GM18519 (cell line): ENCODE data around the gene HNRNPL.

Experiments used
- ATAC-seq: cut with Tn5 transposase; IDR thresholded peaks from one replicate; pipeline ENCODE4 v1.9.1; 2021; ENCODE audit warnings: mild to moderate bottlenecking, moderate library complexity; ENCODE audit not compliant: unreplicated experiment, low FRiP score

HNRNPL gene

GRCh38 chr19:38846097-38846496, 3.7 kb downstream of the HNRNPL start:
- ATAC-seq: no peak

- no peak for ATAC-seq
These were observed 4.3 kb downstream of the HNRNPL start for GRCh38 chr19:38845374-38846024.

- ATAC-seq: no peak
These were observed 5.6 kb downstream of the HNRNPL start for GRCh38 chr19:38844093-38844686.

GRCh38 chr19:38843175-38843758, 6.5 kb downstream of the HNRNPL start:
- no peak for ATAC-seq

- ATAC-seq: no peak
These were observed 7.2 kb downstream of the HNRNPL start for GRCh38 chr19:38842439-38843174.

GRCh38 chr19:38841787-38842438, 7.9 kb downstream of the HNRNPL start:
- ATAC-seq: no peak

GRCh38 chr19:38841180-38841766, 8.5 kb downstream of the HNRNPL start:
- no peak for ATAC-seq

GRCh38 chr19:38840583-38840968, 9.2 kb downstream of the HNRNPL start:
- ATAC-seq: no peak

GRCh38 chr19:38839816-38840582, 9.8 kb downstream of the HNRNPL start:
- ATAC-seq: no peak

- ATAC-seq: no peak
These were observed 10.6 kb downstream of the HNRNPL start for GRCh38 chr19:38838986-38839761.

GRCh38 chr19:38838208-38838985, 11.4 kb downstream of the HNRNPL start:
- ATAC-seq: no peak

- ATAC-seq: no peak
These were observed 12.1 kb downstream of the HNRNPL start for GRCh38 chr19:38837656-38838121.

- ATAC-seq: no peak
These were observed 12.7 kb downstream of the HNRNPL start for GRCh38 chr19:38836983-38837626.

- ATAC-seq: no peak
These were observed 13.4 kb downstream of the HNRNPL start for GRCh38 chr19:38836159-38836982.

GRCh38 chr19:38834590-38834989, 15.2 kb downstream of the HNRNPL start:
- no peak for ATAC-seq

GRCh38 chr19:38834104-38834490, 15.7 kb downstream of the HNRNPL start:
- ATAC-seq: no peak

GRCh38 chr19:38833092-38833425, 16.7 kb downstream of the HNRNPL start:
- ATAC-seq: no peak
